HG03135 (cell line): ENCODE data around the gene SFSWAP.

ENCODE experiments used
- ATAC-seq: cut with Tn5 transposase; IDR thresholded peaks from one replicate; pipeline ENCODE4 v1.9.1; 2021; ENCODE audit warnings: mild to moderate bottlenecking, moderate library complexity; ENCODE audit not compliant: unreplicated experiment

The SFSWAP gene

DNA sequence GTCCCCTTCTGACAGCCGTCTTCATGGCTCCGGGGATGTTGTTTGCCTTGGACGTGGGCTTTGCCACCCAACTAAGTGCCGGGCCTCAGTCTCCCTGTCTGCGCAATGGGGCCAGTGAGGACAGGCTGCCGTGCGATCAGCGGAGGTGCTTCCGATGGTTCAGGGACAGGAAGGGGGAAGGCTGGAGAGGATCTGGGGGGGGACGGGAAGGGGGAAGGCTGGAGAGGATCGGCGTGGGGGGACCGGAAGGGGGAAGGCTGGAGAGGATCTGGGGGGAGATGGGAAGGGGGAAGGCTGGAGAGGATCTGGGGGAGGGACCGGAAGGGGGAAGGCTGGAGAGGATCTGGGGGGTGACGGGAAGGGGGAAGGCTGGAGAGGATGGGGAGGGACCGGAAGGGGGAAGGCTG is 120.7 kb downstream of the SFSWAP start:
- ATAC-seq = no peak

GRCh38 chr12:131832321-131833231 is 121.7 kb downstream of the SFSWAP start:
- no peak for ATAC-seq

- ATAC-seq = no peak
Observed at GRCh38 chr12:131833288-131833895, 122.5 kb downstream of the SFSWAP start.

- ATAC-seq = no peak
Observed at GRCh38 chr12:131833896-131834641, 123.2 kb downstream of the SFSWAP start.

DNA sequence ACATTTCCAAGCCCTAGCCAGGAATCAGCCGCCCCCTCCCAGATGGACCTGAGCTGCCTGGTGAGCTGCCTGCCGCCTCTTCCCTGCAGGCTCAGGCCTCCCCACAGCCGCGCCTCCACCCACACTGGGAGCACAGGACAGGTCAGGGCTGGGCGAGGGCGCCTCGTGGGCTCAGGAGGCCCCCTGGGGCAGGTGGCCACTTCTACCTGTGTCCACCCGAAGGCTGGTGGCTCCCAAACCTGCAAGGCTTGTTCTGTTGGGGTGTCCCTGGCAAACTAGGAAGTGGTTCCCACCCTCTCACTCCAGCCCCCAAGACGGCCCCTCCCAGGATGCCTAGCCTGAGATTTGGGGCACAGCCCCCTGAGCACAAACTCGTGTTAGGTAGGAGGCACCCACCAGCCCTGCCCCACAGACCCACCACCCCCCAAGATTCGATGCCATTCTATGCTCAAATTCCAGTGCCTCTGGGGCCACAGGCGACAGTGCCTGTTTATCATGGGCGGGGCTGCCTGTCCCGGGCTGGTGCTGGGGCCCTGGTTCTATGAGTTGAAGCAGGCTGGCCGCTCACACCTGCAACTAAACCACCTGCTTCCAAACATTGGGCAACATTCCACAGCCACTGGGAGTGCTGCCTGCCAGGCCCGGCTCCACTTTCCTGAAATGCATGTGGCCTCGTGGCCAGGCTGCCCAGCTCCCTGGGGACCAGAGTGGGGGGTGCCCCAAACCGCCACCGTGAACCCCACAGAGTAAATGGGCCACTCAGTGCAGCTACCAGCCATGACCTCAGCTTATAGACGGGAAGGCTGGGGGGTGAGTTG is 124.1 kb downstream of the SFSWAP start:
- ATAC-seq = no peak

GRCh38 chr12:131835616-131836171 is 124.8 kb downstream of the SFSWAP start:
- no peak for ATAC-seq

DNA sequence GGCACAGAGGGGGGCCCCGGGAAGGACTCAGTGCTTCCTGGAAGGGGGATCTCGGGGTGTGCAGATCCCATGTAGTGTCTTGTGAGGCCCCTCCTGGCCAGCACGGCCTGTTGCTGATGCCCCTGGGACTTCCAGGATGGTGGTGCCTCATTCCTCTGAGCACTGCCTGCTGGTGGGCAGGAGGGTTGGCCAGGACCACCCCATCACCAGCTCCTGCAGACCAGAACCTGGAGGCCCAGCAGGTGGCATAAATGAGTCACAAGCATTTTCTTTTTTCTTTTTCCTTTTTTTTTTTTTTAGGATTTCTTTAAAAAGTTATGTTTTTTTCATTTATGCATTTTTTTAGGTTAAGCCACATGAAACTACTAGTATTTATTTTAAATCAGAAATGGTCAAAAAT is 125.3 kb downstream of the SFSWAP start:
- no peak for ATAC-seq

GRCh38 chr12:131836714-131837397 is 126.0 kb downstream of the SFSWAP start:
- no peak for ATAC-seq

- ATAC-seq = no peak
Observed at GRCh38 chr12:131840643-131841416, 129.9 kb downstream of the SFSWAP start.

DNA sequence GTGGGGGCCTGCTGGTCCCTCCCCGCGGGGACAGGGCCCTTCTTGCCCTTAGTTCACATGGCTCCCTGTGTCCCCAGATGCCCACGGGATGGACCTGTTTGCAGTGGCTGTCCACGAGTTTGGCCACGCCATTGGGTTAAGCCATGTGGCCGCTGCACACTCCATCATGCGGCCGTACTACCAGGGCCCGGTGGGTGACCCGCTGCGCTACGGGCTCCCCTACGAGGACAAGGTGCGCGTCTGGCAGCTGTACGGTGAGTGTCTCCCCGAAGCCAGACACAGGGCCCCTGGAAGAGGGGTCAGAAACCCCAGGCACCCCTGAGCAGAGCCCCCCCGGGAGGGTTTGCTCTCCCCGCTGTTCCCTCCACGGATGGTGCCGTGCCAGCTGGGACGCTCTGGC is 130.7 kb downstream of the SFSWAP start:
- no peak for ATAC-seq

DNA sequence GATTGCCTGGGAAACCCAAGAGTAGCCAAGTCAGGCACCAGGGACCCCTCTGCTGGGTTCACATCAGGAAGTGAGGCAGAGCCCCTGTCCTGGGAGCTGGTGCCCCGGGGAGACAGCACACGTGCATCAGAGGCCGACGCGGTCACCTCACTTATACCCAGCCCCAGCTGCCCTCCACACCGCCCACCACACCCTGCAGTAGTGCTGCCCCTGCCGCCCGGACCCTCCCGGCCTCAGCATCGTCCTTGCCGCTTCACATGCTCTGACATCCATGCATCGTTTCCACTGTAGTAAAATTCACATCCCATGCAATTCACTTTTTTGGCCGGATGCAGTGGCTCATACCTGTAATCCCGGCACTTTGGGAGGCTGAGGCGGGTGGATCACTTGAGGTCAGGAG is 131.3 kb downstream of the SFSWAP start:
- ATAC-seq = no peak

DNA sequence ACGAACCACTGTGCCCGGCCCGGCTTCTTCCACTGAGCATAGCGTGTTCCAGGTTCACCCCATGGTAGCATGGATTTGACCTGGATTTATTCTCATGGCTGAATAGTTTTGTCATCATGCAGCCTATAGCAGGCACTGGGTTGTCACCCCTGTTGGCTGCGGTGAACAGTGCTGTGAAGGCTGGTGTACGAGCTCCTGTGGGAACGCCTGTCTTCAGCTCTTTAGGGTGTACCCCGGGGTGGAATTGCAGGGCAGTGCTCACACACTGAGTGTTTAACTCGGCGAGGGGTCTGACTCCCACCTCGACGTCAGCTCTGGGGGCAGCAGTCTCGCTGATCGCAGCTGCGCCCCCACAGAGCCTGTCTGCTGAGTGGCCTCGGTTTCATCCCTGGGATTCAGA is 132.6 kb downstream of the SFSWAP start:
- no peak for ATAC-seq

- no peak for ATAC-seq
Observed at GRCh38 chr12:131844140-131844539, 133.2 kb downstream of the SFSWAP start.

DNA sequence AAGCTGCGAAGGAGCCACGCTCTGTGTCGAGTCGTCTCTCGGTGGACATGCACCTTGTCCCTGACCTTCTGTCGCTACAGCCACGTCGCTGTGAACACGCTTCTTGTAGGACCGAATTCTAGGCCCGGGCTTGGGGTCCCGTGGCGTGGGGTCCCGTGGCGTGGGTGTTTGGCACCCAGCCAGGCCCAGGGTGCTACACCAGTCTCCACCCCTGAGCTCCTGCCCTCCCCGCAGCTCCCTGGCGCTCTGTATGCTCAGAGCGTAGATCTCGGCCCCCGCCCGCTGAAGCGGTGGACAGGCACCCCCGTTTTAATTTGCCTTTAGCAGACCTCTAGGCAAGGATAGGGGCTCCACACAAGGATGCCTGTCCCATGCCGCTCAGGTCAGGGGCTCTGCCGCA is 133.8 kb downstream of the SFSWAP start:
- no peak for ATAC-seq

DNA sequence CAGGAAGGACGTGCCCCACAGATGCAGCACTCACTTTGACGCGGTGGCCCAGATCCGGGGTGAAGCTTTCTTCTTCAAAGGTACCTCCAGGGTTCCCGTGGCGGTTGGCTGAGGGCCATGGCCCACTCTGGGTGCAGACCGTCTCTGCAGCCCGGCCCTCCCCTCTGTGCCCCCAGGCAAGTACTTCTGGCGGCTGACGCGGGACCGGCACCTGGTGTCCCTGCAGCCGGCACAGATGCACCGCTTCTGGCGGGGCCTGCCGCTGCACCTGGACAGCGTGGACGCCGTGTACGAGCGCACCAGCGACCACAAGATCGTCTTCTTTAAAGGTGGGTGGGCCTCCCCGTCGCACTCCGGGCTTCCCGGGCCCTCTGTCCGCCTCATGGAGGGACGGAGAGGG is 134.2 kb downstream of the SFSWAP start:
- ATAC-seq = no peak

GRCh38 chr12:131847456-131847855 is 136.6 kb downstream of the SFSWAP start:
- no peak for ATAC-seq

- ATAC-seq = no peak
Observed at GRCh38 chr12:131848753-131849152, 137.9 kb downstream of the SFSWAP start.
